ENCODE measurements around the gene MUC6. TPM values are rescaled to one million over a fixed set of nuclear protein-coding genes. Genes with fewer than 3 reads are reported as not detected.

The MUC6 gene
- total RNA-seq, 5 donors from 2014 or later (not counting 1 experiment from before 2014, with no cell fraction given): 0.09 to 0.30 (median 0.23) TPM; not detected in 2

DNA sequence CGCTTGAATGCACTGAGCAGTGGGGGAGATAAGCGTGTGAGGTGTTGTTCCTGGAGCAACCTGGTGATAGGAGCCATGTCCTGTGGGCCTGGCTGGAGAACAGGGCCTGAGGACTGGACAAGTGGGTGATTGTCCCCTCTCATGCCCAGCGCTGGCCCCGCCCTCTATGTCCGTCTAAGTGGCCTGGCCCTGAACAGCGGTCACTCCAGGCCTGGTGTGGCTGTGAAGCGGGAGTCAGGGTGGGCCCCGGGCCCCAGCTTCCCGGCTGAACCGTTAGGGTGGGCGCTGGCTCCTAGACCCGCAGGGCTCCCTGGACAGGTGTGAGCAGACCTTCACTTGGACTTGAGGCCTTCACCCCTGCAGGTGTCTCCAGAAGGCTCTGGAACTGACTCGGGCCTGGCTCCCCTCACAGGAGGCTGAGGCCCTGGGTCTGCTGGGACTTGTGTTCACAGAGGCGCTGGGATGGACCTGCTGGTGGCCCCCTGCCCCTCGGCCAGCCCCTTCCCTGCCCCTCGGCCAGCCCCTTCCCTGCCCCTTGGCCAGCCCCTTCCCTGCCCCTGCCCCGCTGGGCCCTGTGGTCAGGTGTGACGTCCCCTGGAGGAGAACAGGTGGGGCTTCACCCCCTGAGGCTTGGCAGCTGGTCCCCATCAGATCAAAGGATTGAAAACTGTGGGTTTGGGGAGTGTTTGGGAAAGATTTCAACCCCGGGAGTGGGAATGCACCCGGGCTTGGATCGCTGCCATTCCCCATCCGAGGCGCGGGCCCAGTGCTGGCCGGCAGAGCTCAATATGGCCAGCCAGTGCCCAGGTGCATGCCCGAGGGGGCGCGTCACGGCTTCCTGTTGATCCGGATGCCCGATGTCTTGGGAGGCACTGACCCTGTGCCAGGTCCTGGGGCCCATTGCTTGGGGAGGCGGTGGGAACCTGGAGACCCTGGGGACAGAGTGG, 3.2 kb upstream of the MUC6 start:
- Mint-ChIP-seq H3K36me3 (no peaks in the 10 kb centered on the region), H3K27ac (no peak overlapping the region), H3K9me3 (no peaks in the 10 kb centered on the region), H3K4me3 (no peak overlapping the region), H3K4me1 (no peaks in the 10 kb centered on the region), H3K27me3 (peaks cover 3 to 6% of the 10 kb centered on the region in 2 donors)
- H3K36me3 ChIP-seq (ENCODE audit: control insufficient read depth in 2 of 2, extremely low read depth in 1 of 2, insufficient read depth in 1 of 2, low read length in 1 of 2): no peaks in the 10 kb centered on the region
- ChIA-PET CTCF (no interaction called here), POLR2A (no interaction called here)
- no peak overlapping the region for H3K4me3 ChIP-seq (ENCODE audit: control insufficient read depth in 1 of 2, extremely low read depth in 1 of 2, low read length in 1 of 2)
- H3K27ac ChIP-seq (ENCODE audit: low read length): no peak overlapping the region
- ATAC-seq (replicated peaks in 1 of 4): no peak
- WGBS (ENCODE audit: insufficient coverage): 89% methylated on average over 31 of the region's 32 CpGs
- H3K9me3 ChIP-seq: no peaks in the 10 kb centered on the region
- DNase-seq: no peak
- peaks cover 0 to 37% of the 10 kb centered on the region in 2 experiments for H3K27me3 ChIP-seq (replicated peaks in 1 of 2; ENCODE audit: control insufficient read depth in 2 of 2, extremely low read depth in 1 of 2, insufficient read depth in 2 of 2, low read length in 1 of 2)
- H3K4me1 ChIP-seq (ENCODE audit: control insufficient read depth in 1 of 2, extremely low read depth in 1 of 2, insufficient read depth in 2 of 2, low read length in 2 of 2): no peaks in the 10 kb centered on the region

DNA sequence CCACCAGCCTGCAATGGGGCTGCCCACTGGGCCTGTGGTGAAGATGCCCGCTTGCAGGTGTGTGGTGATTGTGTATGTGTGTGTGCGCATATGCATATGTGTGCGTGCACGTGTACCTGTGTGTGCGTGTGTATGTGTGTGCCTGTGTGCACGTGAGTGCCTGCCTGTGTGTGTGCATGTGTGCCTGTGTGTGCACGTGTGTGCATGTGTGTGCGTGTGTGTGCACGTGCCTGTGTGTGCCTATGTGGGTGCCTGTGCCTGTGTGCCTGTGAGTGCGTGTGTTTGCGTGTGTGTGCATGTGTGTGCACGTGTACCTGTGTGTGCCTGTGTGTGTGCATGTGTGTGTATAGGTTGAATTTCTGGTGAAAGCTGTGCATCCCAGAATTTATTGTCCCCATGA, 2.4 kb upstream of the MUC6 start:
- 90% methylated on average over 12 of the region's 12 CpGs for WGBS (ENCODE audit: insufficient coverage)
- no peak overlapping the region for H3K27ac Mint-ChIP-seq

GRCh38 chr11:1038361-1038760, 1.8 kb upstream of the MUC6 start:
- H3K27ac ChIP-seq (ENCODE audit: low read length): no peak overlapping the region
- Mint-ChIP-seq H3K4me3 (no peak overlapping the region), H3K36me3 (no peaks in the 10 kb centered on the region), H3K9me3 (no peaks in the 10 kb centered on the region), H3K4me1 (no peaks in the 10 kb centered on the region), H3K27ac (no peak overlapping the region), H3K27me3 (peaks cover 0 to 2% of the 10 kb centered on the region in 2 donors)
- no peak overlapping the region for H3K4me3 ChIP-seq (ENCODE audit: control insufficient read depth in 1 of 2, extremely low read depth in 1 of 2, low read length in 1 of 2)
- no peaks in the 10 kb centered on the region for H3K9me3 ChIP-seq
- H3K4me1 ChIP-seq (ENCODE audit: control insufficient read depth in 1 of 2, extremely low read depth in 1 of 2, insufficient read depth in 2 of 2, low read length in 2 of 2): no peaks in the 10 kb centered on the region
- POLR2A ChIA-PET: no interaction called here
- CTCF ChIA-PET: interaction anchor here in 1 of 2 donors (0.6 kb wide), 1 partner anchor 190 kb away, joined by 3 read pairs; no protein-coding TSS in a partner anchor
- no peak for ATAC-seq (replicated peaks in 1 of 4)
- no peak for DNase-seq
- H3K27me3 ChIP-seq (replicated peaks in 1 of 2; ENCODE audit: control insufficient read depth in 2 of 2, extremely low read depth in 1 of 2, insufficient read depth in 2 of 2, low read length in 1 of 2): peaks cover 0 to 36% of the 10 kb centered on the region in 2 experiments
- 77% methylated on average over 10 of the region's 10 CpGs for WGBS (ENCODE audit: insufficient coverage)
- no peaks in the 10 kb centered on the region for H3K36me3 ChIP-seq (ENCODE audit: control insufficient read depth in 2 of 2, extremely low read depth in 1 of 2, insufficient read depth in 1 of 2, low read length in 1 of 2)

More for the DNA sequence above, 2.4 kb upstream of the MUC6 start:
- ChIA-PET POLR2A (no interaction called here), CTCF (no interaction called here)
- no peaks in the 10 kb centered on the region for H3K9me3 Mint-ChIP-seq
- no peak for DNase-seq
- H3K4me1 ChIP-seq (ENCODE audit: control insufficient read depth in 1 of 2, extremely low read depth in 1 of 2, insufficient read depth in 2 of 2, low read length in 2 of 2): no peaks in the 10 kb centered on the region
- no peak overlapping the region for H3K4me3 ChIP-seq (ENCODE audit: control insufficient read depth in 1 of 2, extremely low read depth in 1 of 2, low read length in 1 of 2)
- no peaks in the 10 kb centered on the region for H3K36me3 Mint-ChIP-seq
- H3K4me3 Mint-ChIP-seq: no peak overlapping the region
- no peaks in the 10 kb centered on the region for H3K4me1 Mint-ChIP-seq
- peaks cover 1 to 4% of the 10 kb centered on the region in 2 donors for H3K27me3 Mint-ChIP-seq
- H3K27ac ChIP-seq (ENCODE audit: low read length): no peak overlapping the region
- ATAC-seq (replicated peaks in 1 of 4): no peak
- no peaks in the 10 kb centered on the region for H3K9me3 ChIP-seq
- no peaks in the 10 kb centered on the region for H3K36me3 ChIP-seq (ENCODE audit: control insufficient read depth in 2 of 2, extremely low read depth in 1 of 2, insufficient read depth in 1 of 2, low read length in 1 of 2)
- peaks cover 0 to 37% of the 10 kb centered on the region in 2 experiments for H3K27me3 ChIP-seq (replicated peaks in 1 of 2; ENCODE audit: control insufficient read depth in 2 of 2, extremely low read depth in 1 of 2, insufficient read depth in 2 of 2, low read length in 1 of 2)

DNA sequence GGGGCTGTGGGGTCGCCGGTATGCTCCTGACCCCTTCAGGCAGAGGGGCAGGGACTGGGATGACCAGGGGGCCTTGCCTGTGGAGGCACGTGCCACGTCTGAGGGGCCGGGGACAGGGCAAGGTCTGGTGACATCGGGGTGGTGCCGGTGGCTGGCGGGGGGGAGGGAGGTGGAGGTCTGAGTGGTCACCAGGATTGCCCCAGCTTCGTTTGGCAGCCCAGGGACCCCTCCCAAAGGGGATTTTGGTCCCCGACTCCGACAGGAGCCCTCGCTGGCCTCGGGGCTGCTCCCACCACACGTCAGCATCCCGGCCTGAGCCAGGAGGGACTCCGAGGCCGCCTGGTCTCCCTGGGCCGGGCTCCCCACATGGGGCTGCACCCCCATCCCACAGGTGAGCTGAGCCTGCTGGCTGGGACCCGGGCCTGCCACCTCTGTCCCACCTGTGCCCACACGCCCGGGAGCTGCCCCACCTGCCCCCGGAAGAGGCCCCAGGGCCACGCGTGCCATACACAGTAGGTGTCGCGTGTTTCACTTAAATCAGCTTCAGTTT, 1.1 kb upstream of the MUC6 start:
- H3K9me3 Mint-ChIP-seq: peaks cover 0 to 1% (median 0%) of the 10 kb centered on the region in 3 donors
- WGBS (ENCODE audit: insufficient coverage): 72% methylated on average over 13 of the region's 26 CpGs

DNA sequence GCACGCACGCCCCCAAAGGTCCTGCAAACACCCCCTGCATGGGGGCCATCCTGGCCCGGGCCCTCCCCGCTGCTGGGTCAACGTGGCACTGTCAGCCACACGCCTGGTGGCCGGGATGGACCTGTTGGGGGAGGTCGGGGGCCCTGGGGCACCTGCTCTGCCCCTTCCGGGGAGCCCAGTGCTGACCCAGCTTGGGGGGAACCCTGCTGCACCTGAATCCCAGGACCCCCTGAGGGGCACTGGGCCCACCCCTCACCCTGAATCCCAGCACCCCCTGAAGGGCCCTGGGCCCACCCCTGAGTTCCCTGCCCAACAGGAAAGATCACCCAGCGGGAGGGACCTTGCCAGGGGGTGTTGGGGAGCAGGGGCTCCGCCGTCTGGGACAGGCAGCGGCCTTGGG, 413 bp upstream of the MUC6 start:
- Mint-ChIP-seq H3K27ac (no peak overlapping the region), H3K36me3 (no peaks in the 10 kb centered on the region), H3K4me1 (no peaks in the 10 kb centered on the region), H3K4me3 (no peak overlapping the region), H3K27me3 (peaks cover 0 to 2% of the 10 kb centered on the region in 2 donors), H3K9me3 (peaks cover 0 to 7% (median 0%) of the 10 kb centered on the region in 3 donors)
- no peak for DNase-seq
- ChIA-PET CTCF (no interaction called here), POLR2A (no interaction called here)
- no peak for ATAC-seq (replicated peaks in 1 of 4)
- no peaks in the 10 kb centered on the region for H3K36me3 ChIP-seq (ENCODE audit: control insufficient read depth in 2 of 2, extremely low read depth in 1 of 2, insufficient read depth in 1 of 2, low read length in 1 of 2)
- no peak overlapping the region for H3K27ac ChIP-seq (ENCODE audit: low read length)
- H3K9me3 ChIP-seq: no peaks in the 10 kb centered on the region
- H3K4me1 ChIP-seq (ENCODE audit: control insufficient read depth in 1 of 2, extremely low read depth in 1 of 2, insufficient read depth in 2 of 2, low read length in 2 of 2): no peaks in the 10 kb centered on the region
- WGBS (ENCODE audit: insufficient coverage): 78% methylated on average over 13 of the region's 13 CpGs
- H3K4me3 ChIP-seq (ENCODE audit: control insufficient read depth in 1 of 2, extremely low read depth in 1 of 2, low read length in 1 of 2): no peak overlapping the region
- peaks cover 0 to 24% of the 10 kb centered on the region in 2 experiments for H3K27me3 ChIP-seq (replicated peaks in 1 of 2; ENCODE audit: control insufficient read depth in 2 of 2, extremely low read depth in 1 of 2, insufficient read depth in 2 of 2, low read length in 1 of 2)

More for the DNA sequence above, 1.1 kb upstream of the MUC6 start:
- CTCF ChIA-PET: no interaction called here
- Mint-ChIP-seq H3K36me3 (no peaks in the 10 kb centered on the region), H3K27me3 (peaks cover 0 to 2% of the 10 kb centered on the region in 2 donors), H3K27ac (no peak overlapping the region), H3K4me1 (no peaks in the 10 kb centered on the region), H3K4me3 (no peak overlapping the region)
- POLR2A ChIA-PET: no interaction called here
- no peak overlapping the region for H3K27ac ChIP-seq (ENCODE audit: low read length)
- H3K4me3 ChIP-seq (ENCODE audit: control insufficient read depth in 1 of 2, extremely low read depth in 1 of 2, low read length in 1 of 2): no peak overlapping the region
- peaks cover 0 to 29% of the 10 kb centered on the region in 2 experiments for H3K27me3 ChIP-seq (replicated peaks in 1 of 2; ENCODE audit: control insufficient read depth in 2 of 2, extremely low read depth in 1 of 2, insufficient read depth in 2 of 2, low read length in 1 of 2)
- DNase-seq (no peak), ATAC-seq (replicated peaks in 1 of 4) (no peak)
- H3K9me3 ChIP-seq: no peaks in the 10 kb centered on the region
- no peaks in the 10 kb centered on the region for H3K36me3 ChIP-seq (ENCODE audit: control insufficient read depth in 2 of 2, extremely low read depth in 1 of 2, insufficient read depth in 1 of 2, low read length in 1 of 2)
- H3K4me1 ChIP-seq (ENCODE audit: control insufficient read depth in 1 of 2, extremely low read depth in 1 of 2, insufficient read depth in 2 of 2, low read length in 2 of 2): no peaks in the 10 kb centered on the region

DNA sequence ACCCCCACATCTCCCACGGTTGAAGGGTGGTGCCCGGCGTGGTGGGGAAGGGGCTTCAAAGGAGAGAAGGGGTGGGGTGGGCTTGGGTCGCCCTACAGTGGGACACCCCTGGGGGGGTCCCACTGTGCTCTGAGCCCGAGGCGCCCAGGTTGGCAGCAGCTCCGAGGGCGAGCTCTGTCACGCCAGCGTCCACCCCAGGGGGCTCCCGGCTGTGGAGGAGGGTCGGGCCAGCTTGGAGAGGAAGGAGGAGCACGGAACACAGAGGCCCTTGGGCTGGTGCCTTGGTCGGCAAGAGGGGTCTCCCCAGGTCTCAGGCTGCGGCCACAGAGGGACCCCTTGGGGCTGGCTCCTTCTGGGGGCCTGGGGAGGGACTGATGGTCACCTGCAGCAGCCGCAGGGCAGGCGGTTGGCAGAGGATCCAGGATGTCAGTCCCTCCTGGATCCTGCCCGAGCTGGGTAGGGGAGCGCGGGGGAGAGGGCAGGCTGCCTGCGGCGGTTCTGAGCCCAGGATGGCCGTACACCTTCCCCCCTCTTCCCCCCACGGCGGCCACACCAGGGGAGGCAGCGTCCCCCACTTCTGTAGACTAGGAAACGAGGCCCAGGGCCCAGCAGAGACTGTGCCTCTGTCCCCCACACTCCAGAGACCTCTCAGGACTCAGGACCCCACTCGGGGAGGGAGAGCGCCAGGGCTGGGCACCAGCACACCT, 788 bp downstream of the MUC6 start:
- 83% methylated on average over 19 of the region's 29 CpGs for WGBS (ENCODE audit: insufficient coverage)
- Mint-ChIP-seq H3K36me3 (no peaks in the 10 kb centered on the region), H3K27me3 (peaks cover 0 to 2% of the 10 kb centered on the region in 2 donors), H3K4me1 (no peaks in the 10 kb centered on the region), H3K9me3 (peaks cover 0 to 7% (median 0%) of the 10 kb centered on the region in 3 donors), H3K4me3 (no peak overlapping the region), H3K27ac (no peak overlapping the region)
- Histone ChIP-seq H3K27ac (ENCODE audit: low read length) (no peak overlapping the region), H3K36me3 (ENCODE audit: control insufficient read depth in 2 of 2, extremely low read depth in 1 of 2, insufficient read depth in 1 of 2, low read length in 1 of 2) (no peaks in the 10 kb centered on the region), H3K9me3 (no peaks in the 10 kb centered on the region), H3K27me3 (replicated peaks in 1 of 2; ENCODE audit: control insufficient read depth in 2 of 2, extremely low read depth in 1 of 2, insufficient read depth in 2 of 2, low read length in 1 of 2) (peaks cover 0 to 13% of the 10 kb centered on the region in 2 experiments), H3K4me1 (ENCODE audit: control insufficient read depth in 1 of 2, extremely low read depth in 1 of 2, insufficient read depth in 2 of 2, low read length in 2 of 2) (no peaks in the 10 kb centered on the region), H3K4me3 (ENCODE audit: control insufficient read depth in 1 of 2, extremely low read depth in 1 of 2, low read length in 1 of 2) (no peak overlapping the region)
- POLR2A ChIA-PET: no interaction called here
- DNase-seq (no peak), ATAC-seq (replicated peaks in 1 of 4) (no peak)
- CTCF ChIA-PET: no interaction called here
